Measurements from ENCODE around the gene COL8A2.

The COL8A2 gene

DNA sequence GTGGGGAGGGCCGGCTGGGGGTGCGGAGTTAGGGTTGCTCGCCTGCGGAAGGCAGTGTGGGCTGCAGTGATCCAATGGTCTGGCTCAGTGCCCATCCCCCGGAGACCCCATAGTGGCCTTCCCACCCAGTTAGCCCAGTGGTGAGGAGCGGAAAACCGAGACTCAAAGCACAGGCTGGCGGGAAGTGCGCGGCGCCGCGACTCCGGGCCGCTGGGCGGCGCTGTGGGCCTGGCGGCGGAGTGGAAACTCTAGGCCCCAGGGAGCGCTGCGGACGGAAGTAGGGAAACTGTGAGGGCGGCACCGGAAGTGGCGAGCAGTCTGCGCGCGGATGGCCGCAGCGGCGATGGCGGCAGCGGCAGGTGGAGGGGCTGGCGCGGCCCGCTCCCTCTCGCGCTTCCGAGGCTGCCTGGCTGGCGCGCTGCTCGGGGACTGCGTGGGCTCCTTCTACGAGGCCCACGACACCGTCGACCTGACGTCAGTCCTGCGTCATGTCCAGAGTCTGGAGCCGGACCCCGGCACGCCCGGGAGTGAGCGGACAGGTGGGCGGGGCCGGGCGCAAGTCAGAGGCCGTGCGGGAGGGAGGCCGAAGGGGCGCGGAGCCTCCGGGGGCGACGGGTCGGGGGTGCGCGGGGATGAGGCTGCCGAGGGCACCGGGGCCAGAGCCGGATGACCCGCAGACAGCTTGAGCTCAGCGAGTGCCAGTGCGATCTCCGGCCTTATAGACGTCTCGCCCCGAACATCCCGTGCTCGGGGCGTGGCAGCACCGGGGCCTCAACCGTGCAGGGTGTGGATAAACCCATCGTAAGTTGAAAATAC, 36.2 kb downstream of the COL8A2 start, which contains the start of gene ADPRS:
TSS of gene ADPRS (plus strand) at position 316 of the 816 bp plus-strand sequence. CDS start at position 329, 13 bp downstream.
- TF ChIP-seq SIN3A (IDR thresholded peaks at IDR 0.05; ENCODE audit: borderline replicate concordance, insufficient read depth, low read length) (no peak; the same call in 1 of the 2 replicates), FOXP2 (optimal IDR thresholded peaks at IDR 0.05; ENCODE audit: borderline replicate concordance, extremely low read depth, extremely low read length, insufficient read depth) (peak; percentile 26), POLR2AphosphoS5 (IDR thresholded peaks at IDR 0.05; ENCODE audit: low read depth, low read length) (peak; percentile 79; the same call in 1 of the 2 replicates), TAF1 (IDR thresholded peaks at IDR 0.05; ENCODE audit: borderline replicate concordance, insufficient read depth, low read length) (peak; percentile 93)
- TF ChIP-seq, protein P1, sequence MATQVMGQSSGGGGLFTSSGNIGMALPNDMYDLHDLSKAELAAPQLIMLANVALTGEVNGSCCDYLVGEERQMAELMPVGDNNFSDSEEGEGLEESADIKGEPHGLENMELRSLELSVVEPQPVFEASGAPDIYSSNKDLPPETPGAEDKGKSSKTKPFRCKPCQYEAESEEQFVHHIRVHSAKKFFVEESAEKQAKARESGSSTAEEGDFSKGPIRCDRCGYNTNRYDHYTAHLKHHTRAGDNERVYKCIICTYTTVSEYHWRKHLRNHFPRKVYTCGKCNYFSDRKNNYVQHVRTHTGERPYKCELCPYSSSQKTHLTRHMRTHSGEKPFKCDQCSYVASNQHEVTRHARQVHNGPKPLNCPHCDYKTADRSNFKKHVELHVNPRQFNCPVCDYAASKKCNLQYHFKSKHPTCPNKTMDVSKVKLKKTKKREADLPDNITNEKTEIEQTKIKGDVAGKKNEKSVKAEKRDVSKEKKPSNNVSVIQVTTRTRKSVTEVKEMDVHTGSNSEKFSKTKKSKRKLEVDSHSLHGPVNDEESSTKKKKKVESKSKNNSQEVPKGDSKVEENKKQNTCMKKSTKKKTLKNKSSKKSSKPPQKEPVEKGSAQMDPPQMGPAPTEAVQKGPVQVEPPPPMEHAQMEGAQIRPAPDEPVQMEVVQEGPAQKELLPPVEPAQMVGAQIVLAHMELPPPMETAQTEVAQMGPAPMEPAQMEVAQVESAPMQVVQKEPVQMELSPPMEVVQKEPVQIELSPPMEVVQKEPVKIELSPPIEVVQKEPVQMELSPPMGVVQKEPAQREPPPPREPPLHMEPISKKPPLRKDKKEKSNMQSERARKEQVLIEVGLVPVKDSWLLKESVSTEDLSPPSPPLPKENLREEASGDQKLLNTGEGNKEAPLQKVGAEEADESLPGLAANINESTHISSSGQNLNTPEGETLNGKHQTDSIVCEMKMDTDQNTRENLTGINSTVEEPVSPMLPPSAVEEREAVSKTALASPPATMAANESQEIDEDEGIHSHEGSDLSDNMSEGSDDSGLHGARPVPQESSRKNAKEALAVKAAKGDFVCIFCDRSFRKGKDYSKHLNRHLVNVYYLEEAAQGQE (IDR thresholded peaks at IDR 0.05; ENCODE audit: insufficient read depth in 1 of 2, low read depth in 2 of 2, low read length in 2 of 2) = peak in 1 of 2 experiments; percentile 41; a peak in 1 of 4 replicates

DNA sequence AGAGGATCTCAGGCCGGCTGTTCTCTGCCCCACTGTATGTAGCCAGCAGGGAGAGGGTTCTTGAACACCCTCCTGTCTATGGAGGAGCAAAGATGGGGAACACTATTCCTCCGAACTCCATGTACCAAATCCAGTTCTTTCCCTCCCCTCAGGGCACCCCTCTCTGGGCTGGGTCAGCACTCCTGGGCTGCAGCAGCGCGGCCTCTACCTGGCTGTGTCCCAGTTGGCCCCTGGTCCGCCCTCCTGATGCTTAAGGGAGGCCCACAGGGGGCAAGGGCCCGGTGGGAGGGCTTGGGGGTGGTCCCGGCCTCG, 36.8 kb downstream of the COL8A2 start:
- TF ChIP-seq SIN3A (IDR thresholded peaks at IDR 0.05; ENCODE audit: borderline replicate concordance, insufficient read depth, low read length) (no peak), POLR2AphosphoS5 (IDR thresholded peaks at IDR 0.05; ENCODE audit: low read depth, low read length) (no peak), TAF1 (IDR thresholded peaks at IDR 0.05; ENCODE audit: borderline replicate concordance, insufficient read depth, low read length) (no peak), FOXP2 (optimal IDR thresholded peaks at IDR 0.05; ENCODE audit: borderline replicate concordance, extremely low read depth, extremely low read length, insufficient read depth) (no peak)
- TF ChIP-seq, protein P1 (IDR thresholded peaks at IDR 0.05; ENCODE audit: insufficient read depth in 1 of 2, low read depth in 2 of 2, low read length in 2 of 2) = no peak

DNA sequence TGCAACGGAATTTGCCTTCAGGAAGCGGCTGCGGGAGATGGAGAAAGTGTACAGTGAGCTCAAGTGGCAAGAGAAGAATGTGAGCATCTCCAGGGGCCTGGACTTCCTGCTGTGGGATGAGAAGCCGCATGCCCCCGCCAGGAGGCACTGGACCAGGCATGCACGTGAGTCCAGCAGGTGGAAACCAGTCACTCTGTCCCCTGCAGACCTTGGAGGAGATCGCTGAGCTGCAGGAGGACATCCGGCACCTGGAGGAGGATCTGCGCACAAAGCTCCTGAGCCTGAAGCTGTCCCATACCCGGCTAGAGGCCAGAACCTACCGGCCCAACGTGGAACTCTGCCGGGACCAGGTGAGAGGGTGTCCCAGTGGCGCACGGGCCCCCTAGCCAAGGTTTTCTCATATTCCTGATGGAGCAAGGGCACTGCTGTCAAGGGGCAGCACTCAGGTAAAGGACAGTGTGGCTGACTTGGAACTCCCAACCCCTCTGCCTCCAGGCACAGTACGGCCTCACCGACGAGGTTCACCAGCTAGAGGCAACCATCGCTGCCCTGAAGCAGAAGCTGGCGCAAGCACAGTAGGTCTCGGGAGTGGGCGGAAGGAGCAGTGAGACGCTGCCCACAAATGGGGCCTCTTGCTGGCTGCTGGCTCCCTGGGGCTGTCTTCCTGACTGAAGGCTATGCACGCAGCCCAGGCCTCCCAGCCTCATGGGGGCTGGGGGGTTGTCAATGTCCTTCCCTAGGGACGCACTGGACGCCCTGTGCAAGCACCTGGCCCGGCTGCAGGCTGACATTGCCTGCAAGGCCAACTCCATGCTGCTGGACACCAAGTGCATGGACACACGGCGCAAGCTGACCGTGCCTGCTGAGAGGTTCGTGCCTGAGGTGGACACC, 37.5 kb downstream of the COL8A2 start:
- no peak for TF ChIP-seq POLR2AphosphoS5 (IDR thresholded peaks at IDR 0.05; ENCODE audit: low read depth, low read length)
- TF ChIP-seq, protein P1 (IDR thresholded peaks at IDR 0.05; ENCODE audit: insufficient read depth in 1 of 2, low read depth in 2 of 2, low read length in 2 of 2) = no peak
- TF ChIP-seq TAF1 (IDR thresholded peaks at IDR 0.05; ENCODE audit: borderline replicate concordance, insufficient read depth, low read length) = no peak
- no peak for TF ChIP-seq FOXP2 (optimal IDR thresholded peaks at IDR 0.05; ENCODE audit: borderline replicate concordance, extremely low read depth, extremely low read length, insufficient read depth)
- no peak for TF ChIP-seq SIN3A (IDR thresholded peaks at IDR 0.05; ENCODE audit: borderline replicate concordance, insufficient read depth, low read length)

- TF ChIP-seq TAF1 (IDR thresholded peaks at IDR 0.05; ENCODE audit: borderline replicate concordance, insufficient read depth, low read length) (no peak), FOXP2 (optimal IDR thresholded peaks at IDR 0.05; ENCODE audit: borderline replicate concordance, extremely low read depth, extremely low read length, insufficient read depth) (no peak), POLR2AphosphoS5 (IDR thresholded peaks at IDR 0.05; ENCODE audit: low read depth, low read length) (no peak), SIN3A (IDR thresholded peaks at IDR 0.05; ENCODE audit: borderline replicate concordance, insufficient read depth, low read length) (no peak)
- TF ChIP-seq, protein P1 (IDR thresholded peaks at IDR 0.05; ENCODE audit: insufficient read depth in 1 of 2, low read depth in 2 of 2, low read length in 2 of 2) = no peak
Observed at GRCh38 chr1:36086529-36087232, 38.3 kb downstream of the COL8A2 start.
